GM12878 (cell line): ENCODE data around the gene TPCN1. TPM values are rescaled to one million over a fixed set of nuclear protein-coding genes. Genes with fewer than 3 reads are reported as not detected.

Experiments used
- ATAC-seq: fragments of 200-7000 bp; cut with Tn5 transposase; 3 replicates; pipeline ENCODE4 v1.9.1; 2020; ENCODE audit warnings: mild to moderate bottlenecking, moderate library complexity
- BruUV-seq: library from RNA; stranded (reverse); fragments of 400-500 nt; replicated peaks from 2 replicates; lab custom pipeline; 2021; lab: Mats Ljungman, UMichigan
- CTCF ChIA-PET: fragments of 300-600 bp; sonication (Branson Sonifier 250); formaldehyde crosslinking; extraction: SDS; loops from one replicate; lab custom pipeline; 2021; ENCODE audit warnings: inconsistent platforms; lab: Yijun Ruan, JAX
- POLR2A ChIA-PET: fragments of 350-600 bp; formaldehyde crosslinking; extraction: SDS; loops from one replicate; lab custom pipeline; 2021; ENCODE audit warnings: inconsistent platforms; lab: Charles Lee
- RAD21 ChIA-PET: fragments of 300-600 bp; sonication (Branson Sonifier 250); formaldehyde crosslinking; loops from one replicate; lab custom pipeline; 2023; ENCODE audit warnings: antibody characterized with exemption; ENCODE audit not compliant: unreplicated experiment; lab: Charles Lee
- SMC1A ChIA-PET: fragments of 300-600 bp; sonication (Branson Sonifier 250); formaldehyde crosslinking; loops from one replicate; lab custom pipeline; 2023; ENCODE audit not compliant: unreplicated experiment, uncharacterized antibody; lab: Charles Lee
- DNase-seq: peaks from one replicate; pipeline ENCODE4 v3.0.0-alpha.2; 2011; ENCODE audit warnings: low read depth, low spot score
- FAIRE-seq: peaks from 3 replicates; lab custom pipeline; 2011; peaks lifted over from hg19 to GRCh38; lab: Jason Lieb, UNC
- H2AFZ ChIP-seq: 2 replicates; pipeline ENCODE4 v1.6.0; 2011; ENCODE audit warnings: low read depth, low read length, control low read depth; ENCODE audit not compliant: control insufficient read depth
- H3K27ac ChIP-seq: 2 replicates; pipeline ENCODE4 v1.5.1; 2011; ENCODE audit warnings: control low read depth; ENCODE audit not compliant: control insufficient read depth, insufficient read depth
- H3K27me3 ChIP-seq, 2 experiments: replicated peaks in 1 of 2; 2 replicates each; pipeline versions ENCODE4 v1.6.0 to v1.6.1; 2011; ENCODE audit warnings: low read length in 1 of 2; ENCODE audit not compliant: control insufficient read depth in 2 of 2, insufficient read depth in 2 of 2
- H3K36me3 ChIP-seq, 2 experiments: 2 replicates each; pipeline ENCODE4 v1.5.1; 2011; ENCODE audit warnings: low read length in 1 of 2; ENCODE audit not compliant: control insufficient read depth in 2 of 2, insufficient read depth in 2 of 2
- H3K4me1 ChIP-seq: 2 replicates; pipeline ENCODE4 v1.6.1; 2011; ENCODE audit warnings: mild to moderate bottlenecking, low read length, moderate library complexity, mixed read lengths; ENCODE audit not compliant: control insufficient read depth, insufficient read depth
- H3K4me2 ChIP-seq: 2 replicates; pipeline ENCODE4 v1.6.0; 2011; ENCODE audit warnings: control low read depth; ENCODE audit not compliant: control insufficient read depth, insufficient read depth
- H3K4me3 ChIP-seq: fragments of 200-600 bp; sonication (generic); 2 replicates; pipeline ENCODE4 v1.5.1; 2016
- H3K79me2 ChIP-seq: 2 replicates; pipeline ENCODE4 v1.6.0; 2011; ENCODE audit warnings: low read length; ENCODE audit not compliant: control insufficient read depth, insufficient read depth
- H3K9ac ChIP-seq: 2 replicates; pipeline ENCODE4 v1.8.0; 2011; ENCODE audit warnings: low read length, control low read depth, mixed read lengths; ENCODE audit not compliant: control insufficient read depth, insufficient read depth
- H3K9me3 ChIP-seq: replicated peaks from 3 replicates; pipeline ENCODE4 v1.5.1; 2011; ENCODE audit warnings: mild to moderate bottlenecking, low read length; ENCODE audit not compliant: control insufficient read depth, insufficient read depth
- H4K20me1 ChIP-seq: 2 replicates; pipeline ENCODE4 v1.6.0; 2011; ENCODE audit not compliant: control insufficient read depth, insufficient read depth
- CBX3 ChIP-seq: fragments of 200-600 bp; sonication (generic); IDR thresholded peaks from 2 replicates; pipeline ENCODE4 v1.6.1; 2016; ENCODE audit warnings: low read depth, borderline replicate concordance
- FOXM1 ChIP-seq: IDR thresholded peaks from 2 replicates; pipeline ENCODE4 v1.6.1; 2012; ENCODE audit warnings: low read depth, mild to moderate bottlenecking, inconsistent platforms, low read length, moderate library complexity
- NFIC ChIP-seq: IDR thresholded peaks from 2 replicates; pipeline ENCODE4 v1.6.1; 2012; ENCODE audit warnings: low read depth, mild to moderate bottlenecking, inconsistent platforms, low read length, moderate library complexity
- POLR2AphosphoS2 ChIP-seq: IDR thresholded peaks from 2 replicates; pipeline ENCODE4 v1.6.1; 2011; ENCODE audit warnings: low read depth, mild to moderate bottlenecking, low read length, improper control_type of control experiment, moderate library complexity
- RELA ChIP-seq: fragments of 450-650 bp; IDR thresholded peaks from 2 replicates; pipeline ENCODE4 v1.8.0; 2014; ENCODE audit warnings: borderline replicate concordance; ENCODE audit not compliant: partially characterized antibody
- SKIL ChIP-seq: fragments of 450-650 bp; IDR thresholded peaks from 2 replicates; pipeline ENCODE4 v1.6.1; 2017; ENCODE audit warnings: mild to moderate bottlenecking, low read depth, inconsistent platforms; ENCODE audit not compliant: poor library complexity, severe bottlenecking
- SP1 ChIP-seq: IDR thresholded peaks from one replicate; pipeline ENCODE4 v1.6.1; 2011; ENCODE audit warnings: low read depth, low read length
- YY1 ChIP-seq: IDR thresholded peaks from 2 replicates; pipeline ENCODE4 v1.6.1; 2011; ENCODE audit warnings: low read depth, mild to moderate bottlenecking, low read length
- WGBS: methylation state at CpG from one replicate; pipeline ENCODE4 v1.1.6; 2016; ENCODE audit warnings: low lambda C conversion rate; ENCODE audit not compliant: insufficient replicate concordance, insufficient coverage; ENCODE audit errors: missing lambda C conversion rate; 5-methylcytosine and 5-hydroxymethylcytosine counted together
- in situ Hi-C: fragments of 300-500 bp; cut with MboI; formaldehyde crosslinking; loops from 9 replicates; pipeline ENCODE4 v1.14.3; 2018; ENCODE audit warnings: mixed read lengths
- intact Hi-C: fragments of 100-400 bp; cut with micrococcal nuclease; formaldehyde crosslinking; loops from one replicate; pipeline ENCODE4 v1.14.2; 2022; ENCODE audit not compliant: unreplicated experiment
- polyA plus RNA-seq, 11 experiments: library from polyadenylated mRNA; depleted of rRNA in 4 of 11; unstranded in 6 of 11; stranded (reverse) in 5 of 11; fragments of >200 nt; fragmentation: Nextera tagmentation in 4 of 11; fragmentation: Illumina TruSeq in 1 of 11; extraction: Ambion mirVana in 4 of 11; extraction: Trizol in 1 of 11; gene quantifications; 1 replicate in 1 of 11; 2 replicates in 10 of 11; pipeline versions ENCODE4 v1.2.1 to v1.2.3, GENCODE V29; 2011 to 2016; ENCODE audit warnings: inconsistent platforms in 2 of 11, missing spikeins in 2 of 11, low read depth in 1 of 11
- total RNA-seq, 4 experiments: library from RNA; depleted of rRNA in 3 of 4; stranded (reverse); fragments of >200 nt in 3 of 4; fragmentation: Illumina TruSeq in 1 of 4; extraction: Trizol in 1 of 4; gene quantifications; 2 replicates each; pipeline versions ENCODE4 v1.2.1 to v1.2.3, GENCODE V29; 2013 to 2021

The TPCN1 gene
- total and polyA plus RNA-seq, 10 of the 15 experiments (the other 5 are each of a cell fraction or from before 2014, with no cell fraction given): 0.79 to 30.9 (median 19.4) TPM

GRCh38 chr12:113284751-113285150 is 63.5 kb downstream of the TPCN1 start:
- Histone ChIP-seq H2AFZ (no peak overlapping the region), H3K4me3 (no peak overlapping the region), H3K4me1 (no peaks in the 10 kb centered on the region), H3K36me3 (peaks cover 15 to 17% of the 10 kb centered on the region in 2 experiments), H3K9ac (no peak overlapping the region), H3K4me2 (no peak overlapping the region), H4K20me1 (no peaks in the 10 kb centered on the region), H3K79me2 (no peaks in the 10 kb centered on the region), H3K9me3 (no peaks in the 10 kb centered on the region), H3K27me3 (no peaks in the 10 kb centered on the region), H3K27ac (no peak overlapping the region)
- FAIRE-seq (no peak), DNase-seq (no peak), ATAC-seq (no peak)
- TF ChIP-seq RELA: no peak
- no peak for TF ChIP-seq FOXM1
- TF ChIP-seq YY1: no peak
- TF ChIP-seq SP1: no peak
- TF ChIP-seq CBX3: no peak
- TF ChIP-seq SKIL: no peak
- no peak for TF ChIP-seq POLR2AphosphoS2
- TF ChIP-seq NFIC: no peak
- 95% methylated on average over 10 of the region's 13 CpGs for WGBS
- ChIA-PET SMC1A (interaction anchor here (1.1 to 1.6 kb wide), 2 partner anchors 19 to 87 kb away, joined by 3 to 5 read pairs; no protein-coding TSS in a partner anchor), CTCF (interaction anchor here (1.2 kb wide), 1 partner anchor 140 kb away, joined by 3 read pairs; no protein-coding TSS in a partner anchor), POLR2A (interaction anchor here (0.7 kb wide), 1 partner anchor 58 kb away, joined by 3 read pairs; no protein-coding TSS in a partner anchor), RAD21 (no interaction called here)
- in situ Hi-C loops: no loop called here
- intact Hi-C loops: no loop called here
- BruUV-seq: no TSS peak
